WTC11 (cell line): ENCODE results near the gene ZNF22.

Source experiments
- ATF3 ChIP-seq: sonication (generic); formaldehyde crosslinking; conservative IDR thresholded peaks from 2 replicates; pipeline ENCODE4 v1.8.1; 2022; ENCODE audit warnings: mild to moderate bottlenecking, missing genetic modification reagents
- JAZF1 ChIP-seq: fragments of 250-450 bp; sonication (Bioruptor Pico); IDR thresholded peaks from 2 replicates; pipeline ENCODE4 v1.9.0; 2021; ENCODE audit warnings: moderate library complexity, mild to moderate bottlenecking, inconsistent platforms
- SP1 ChIP-seq: sonication (generic); formaldehyde crosslinking; conservative IDR thresholded peaks from 2 replicates; pipeline ENCODE4 v1.8.1; 2022; ENCODE audit warnings: missing genetic modification reagents
- ZNF232 ChIP-seq: sonication (generic); formaldehyde crosslinking; IDR thresholded peaks from 2 replicates; pipeline ENCODE4 v1.8.0; 2022; ENCODE audit warnings: mild to moderate bottlenecking, missing genetic modification reagents
- TF ChIP-seq, protein P1 (sequence below): fragments of 200-600 bp; IDR thresholded peaks from 2 replicates; pipeline ENCODE4 v1.8.0; 2022; ENCODE audit warnings: antibody characterized with exemption

GRCh38 chr10:44986670-44987069, 14.1 kb upstream of the ZNF22 start:
- TF ChIP-seq, protein P1, sequence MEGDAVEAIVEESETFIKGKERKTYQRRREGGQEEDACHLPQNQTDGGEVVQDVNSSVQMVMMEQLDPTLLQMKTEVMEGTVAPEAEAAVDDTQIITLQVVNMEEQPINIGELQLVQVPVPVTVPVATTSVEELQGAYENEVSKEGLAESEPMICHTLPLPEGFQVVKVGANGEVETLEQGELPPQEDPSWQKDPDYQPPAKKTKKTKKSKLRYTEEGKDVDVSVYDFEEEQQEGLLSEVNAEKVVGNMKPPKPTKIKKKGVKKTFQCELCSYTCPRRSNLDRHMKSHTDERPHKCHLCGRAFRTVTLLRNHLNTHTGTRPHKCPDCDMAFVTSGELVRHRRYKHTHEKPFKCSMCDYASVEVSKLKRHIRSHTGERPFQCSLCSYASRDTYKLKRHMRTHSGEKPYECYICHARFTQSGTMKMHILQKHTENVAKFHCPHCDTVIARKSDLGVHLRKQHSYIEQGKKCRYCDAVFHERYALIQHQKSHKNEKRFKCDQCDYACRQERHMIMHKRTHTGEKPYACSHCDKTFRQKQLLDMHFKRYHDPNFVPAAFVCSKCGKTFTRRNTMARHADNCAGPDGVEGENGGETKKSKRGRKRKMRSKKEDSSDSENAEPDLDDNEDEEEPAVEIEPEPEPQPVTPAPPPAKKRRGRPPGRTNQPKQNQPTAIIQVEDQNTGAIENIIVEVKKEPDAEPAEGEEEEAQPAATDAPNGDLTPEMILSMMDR, result no peak
- TF ChIP-seq ZNF232 (no peak), JAZF1 (CRISPR knock-in tag) (no peak), ATF3 (no peak), SP1 (no peak)
